ENCODE measurements around the gene TTYH2.
A peak's percentile ranks its signal among the peaks of the same experiment; 100 is the strongest.

Gene TTYH2

DNA sequence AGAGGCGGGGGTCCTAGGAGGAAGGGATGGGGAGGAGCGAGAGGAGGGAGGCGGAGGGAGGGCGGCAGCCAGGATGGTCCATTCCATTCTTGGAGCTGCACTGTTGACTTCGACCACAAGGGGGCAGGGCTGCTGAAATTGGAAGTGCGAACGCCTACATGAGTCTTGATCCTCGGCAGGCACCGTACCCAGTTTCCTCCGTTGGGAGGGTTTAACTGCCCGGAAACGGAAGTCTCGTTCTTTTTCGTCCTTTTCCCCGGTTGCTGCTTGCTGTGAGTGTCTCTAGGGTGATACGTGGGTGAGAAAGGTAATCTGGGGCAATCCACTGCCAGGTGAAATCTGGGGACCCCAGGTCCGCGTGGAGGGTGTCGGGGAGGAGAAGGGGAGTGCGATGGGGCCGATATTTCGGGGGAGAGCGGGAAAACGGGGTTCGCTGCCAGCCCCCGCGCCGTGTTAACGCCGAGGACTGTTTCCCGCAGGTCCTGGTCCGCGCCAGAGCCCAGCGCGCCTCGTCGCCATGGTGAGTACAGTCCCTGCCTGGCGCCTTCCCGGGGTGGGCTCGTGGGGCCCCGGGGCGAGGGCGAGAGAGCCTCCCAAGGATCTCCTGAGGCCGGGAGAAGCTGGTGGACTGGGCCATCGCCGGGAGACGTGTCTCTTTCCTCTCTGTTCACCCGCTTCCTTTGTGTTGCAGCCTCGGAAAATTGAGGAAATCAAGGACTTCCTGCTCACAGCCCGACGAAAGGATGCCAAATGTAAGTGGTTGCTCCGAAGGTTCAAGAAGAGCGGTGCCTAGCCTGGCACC is 9.7 kb upstream of the TTYH2 start, which contains the start of gene RPL38:
TSS of gene RPL38 (plus strand) at position 240 of the 802 bp plus-strand sequence. CDS start at position 518, 278 bp downstream.
- Mint-ChIP-seq H3K36me3 (peaks cover 29% of the 10 kb centered on the region), H3K4me3 (peak within 1 kb of the TSS; percentile 100), H3K4me1 (peaks cover 60% of the 10 kb centered on the region), H3K27me3 (peaks cover 45% of the 10 kb centered on the region), H3K9me3 (no peaks in the 10 kb centered on the region), H3K27ac (peak within 1 kb of the TSS; percentile 94)
- peak; percentile 87 for ATAC-seq

DNA sequence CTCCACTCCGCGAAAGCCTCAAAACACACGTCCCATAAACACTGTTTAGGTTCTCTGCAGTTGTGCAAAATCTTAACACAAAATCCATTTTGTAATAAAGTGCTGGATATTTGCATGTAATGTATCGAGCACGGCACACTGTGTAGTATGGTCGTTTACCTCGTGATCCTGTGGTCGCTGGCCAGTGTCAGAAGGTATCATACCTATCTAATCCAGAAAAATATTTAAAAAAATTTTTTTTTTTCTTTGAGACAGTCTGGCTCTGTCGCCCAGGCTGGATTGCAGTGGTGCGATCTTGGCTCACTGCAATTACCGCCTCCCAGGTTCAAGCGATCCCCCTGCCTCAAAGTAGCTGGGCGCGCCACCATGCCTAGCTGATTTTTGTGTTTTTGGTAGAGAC is 8.9 kb upstream of the TTYH2 start:
- Mint-ChIP-seq H3K4me3 (peak overlapping the region; percentile 100), H3K4me1 (peaks cover 59% of the 10 kb centered on the region), H3K9me3 (no peaks in the 10 kb centered on the region), H3K27me3 (peaks cover 36% of the 10 kb centered on the region), H3K36me3 (peaks cover 38% of the 10 kb centered on the region), H3K27ac (peak overlapping the region; percentile 94)
- no peak for ATAC-seq

- Mint-ChIP-seq H3K4me1 (peaks cover 53% of the 10 kb centered on the region), H3K27ac (peak overlapping the region; percentile 94), H3K36me3 (peaks cover 43% of the 10 kb centered on the region), H3K9me3 (no peaks in the 10 kb centered on the region), H3K27me3 (peaks cover 28% of the 10 kb centered on the region), H3K4me3 (peak overlapping the region; percentile 61)
- no peak for ATAC-seq
Observed at GRCh38 chr17:74205274-74205673, 8.1 kb upstream of the TTYH2 start.

DNA sequence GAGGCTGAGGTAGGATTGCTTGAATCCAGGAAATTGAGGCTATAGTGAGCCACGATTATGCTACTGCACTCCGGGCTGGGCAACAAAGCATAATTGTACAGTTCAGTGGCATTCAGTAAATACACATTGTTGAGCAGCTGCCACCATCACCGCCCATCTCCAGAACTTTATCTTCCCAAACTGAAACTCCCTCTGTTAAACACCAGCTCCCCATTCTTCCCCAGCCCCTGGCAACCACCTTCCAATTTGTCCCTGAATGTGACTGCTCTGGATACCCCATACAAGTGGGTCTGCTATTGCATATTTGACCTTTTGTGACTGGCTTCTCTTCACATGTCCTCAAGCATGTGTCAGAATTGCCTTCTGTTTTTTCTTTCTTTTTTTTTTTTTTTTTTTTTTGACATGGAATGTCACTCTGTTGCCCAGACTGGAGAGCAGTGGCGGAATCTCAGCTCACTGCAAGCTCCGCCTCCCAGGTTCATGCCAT is 7.0 kb upstream of the TTYH2 start:
- Mint-ChIP-seq H3K4me3 (peak overlapping the region; percentile 15), H3K4me1 (peaks cover 59% of the 10 kb centered on the region), H3K9me3 (no peaks in the 10 kb centered on the region), H3K27ac (peak overlapping the region; percentile 1), H3K36me3 (peaks cover 48% of the 10 kb centered on the region), H3K27me3 (peaks cover 17% of the 10 kb centered on the region)
- ATAC-seq: no peak

DNA sequence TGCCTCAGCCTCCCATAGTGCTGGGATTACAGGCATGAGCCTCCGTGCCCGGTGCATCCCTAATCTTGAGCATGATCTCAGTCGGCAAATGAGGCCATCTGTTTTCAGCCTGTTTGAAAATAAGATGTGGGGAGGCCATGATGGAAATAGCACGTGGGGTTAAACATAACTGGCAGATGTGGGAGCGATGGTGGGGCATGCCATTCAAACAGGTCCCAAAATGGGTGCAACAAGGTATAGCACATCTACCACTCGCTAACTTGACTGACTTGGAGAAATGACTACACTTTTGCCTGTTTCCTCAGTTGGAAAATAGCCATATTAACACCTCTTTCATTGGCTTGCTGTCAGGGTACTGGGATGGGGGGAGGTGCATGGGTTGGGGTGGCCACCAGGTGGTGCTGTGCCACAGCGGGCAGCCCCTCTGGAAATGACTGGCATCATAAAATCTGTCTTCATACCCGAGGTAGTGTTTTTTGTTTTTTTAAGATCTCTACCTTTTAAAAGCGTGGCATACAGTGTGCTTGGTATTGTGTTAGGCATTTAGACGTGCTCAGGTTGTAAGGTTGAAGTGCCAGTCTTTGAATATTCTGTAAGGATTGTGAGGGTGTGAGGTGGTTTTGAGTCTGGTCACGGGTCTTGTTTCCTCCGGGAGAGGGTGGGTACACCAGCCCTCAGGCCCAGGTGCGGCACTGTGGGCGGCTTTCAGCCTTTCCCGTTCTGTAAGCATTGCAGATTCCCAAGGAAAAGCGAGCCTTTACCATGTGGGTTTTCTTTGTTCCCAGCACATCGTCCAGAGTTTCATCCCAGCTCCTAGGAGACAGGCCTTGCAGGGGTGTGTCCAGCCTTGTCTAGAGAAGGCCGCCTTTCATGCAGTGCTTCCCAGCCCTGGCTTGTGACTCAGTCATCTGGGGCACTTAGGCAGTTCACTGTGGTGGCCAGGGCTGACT is 2.9 kb upstream of the TTYH2 start:
- H3K27ac Mint-ChIP-seq: peak overlapping the region; percentile 34
- peaks cover 34% of the 10 kb centered on the region for H3K36me3 Mint-ChIP-seq
- H3K9me3 Mint-ChIP-seq: no peaks in the 10 kb centered on the region
- H3K4me1 Mint-ChIP-seq: peaks cover 75% of the 10 kb centered on the region
- peak overlapping the region; percentile 52 for H3K4me3 Mint-ChIP-seq
- ATAC-seq: peak; percentile 67
- no peaks in the 10 kb centered on the region for H3K27me3 Mint-ChIP-seq

- ATAC-seq: no peak
- H3K27ac Mint-ChIP-seq: peak overlapping the region; percentile 69
- H3K27me3 Mint-ChIP-seq: no peaks in the 10 kb centered on the region
- H3K4me1 Mint-ChIP-seq: peaks cover 76% of the 10 kb centered on the region
- H3K36me3 Mint-ChIP-seq: peaks cover 30% of the 10 kb centered on the region
- H3K4me3 Mint-ChIP-seq: peak overlapping the region; percentile 78
- no peaks in the 10 kb centered on the region for H3K9me3 Mint-ChIP-seq
Observed at GRCh38 chr17:74211141-74211911, 2.0 kb upstream of the TTYH2 start.

GRCh38 chr17:74211912-74212208 is 1.5 kb upstream of the TTYH2 start:
- H3K27me3 Mint-ChIP-seq: no peaks in the 10 kb centered on the region
- ATAC-seq: no peak
- peaks cover 30% of the 10 kb centered on the region for H3K36me3 Mint-ChIP-seq
- peak overlapping the region; percentile 78 for H3K4me3 Mint-ChIP-seq
- no peaks in the 10 kb centered on the region for H3K9me3 Mint-ChIP-seq
- peaks cover 77% of the 10 kb centered on the region for H3K4me1 Mint-ChIP-seq
- H3K27ac Mint-ChIP-seq: peak overlapping the region; percentile 69

- H3K27me3 Mint-ChIP-seq: no peaks in the 10 kb centered on the region
- no peak for ATAC-seq
- H3K36me3 Mint-ChIP-seq: peaks cover 33% of the 10 kb centered on the region
Observed at GRCh38 chr17:74212209-74212912, 1.0 kb upstream of the TTYH2 start.

DNA sequence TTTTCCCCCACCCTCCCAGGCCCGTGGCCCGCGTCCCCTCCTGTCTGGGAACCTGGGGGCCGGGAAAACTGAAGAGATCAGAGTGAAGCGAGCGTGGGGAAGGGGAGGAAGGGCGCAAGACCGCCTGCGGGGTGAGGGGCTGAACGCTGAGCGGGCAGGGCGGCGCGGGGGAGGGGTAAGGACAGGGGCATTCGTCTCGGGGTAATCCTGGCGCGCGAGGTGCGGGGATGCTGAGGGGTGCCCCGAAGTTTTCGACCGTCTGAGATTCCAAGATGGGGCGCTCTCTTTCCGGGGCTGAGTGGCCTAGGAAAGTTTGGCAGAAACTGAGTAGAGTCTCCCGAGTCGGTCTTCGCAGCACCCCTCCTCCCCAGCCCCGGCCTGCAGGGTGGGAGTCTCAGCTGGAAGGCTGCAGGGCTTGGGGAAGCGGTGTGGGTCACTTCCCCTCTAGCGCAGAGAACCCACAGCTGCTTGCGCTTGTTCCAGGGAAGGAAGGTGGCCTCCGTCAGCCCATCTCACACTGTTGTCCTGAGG is 555 bp downstream of the TTYH2 start:
- no peak for ATAC-seq
- no peaks in the 10 kb centered on the region for H3K27me3 Mint-ChIP-seq
- H3K4me3 Mint-ChIP-seq: peak overlapping the region; percentile 78
- no peaks in the 10 kb centered on the region for H3K9me3 Mint-ChIP-seq
- H3K4me1 Mint-ChIP-seq: peaks cover 69% of the 10 kb centered on the region
- peak overlapping the region; percentile 69 for H3K27ac Mint-ChIP-seq
- peaks cover 23% of the 10 kb centered on the region for H3K36me3 Mint-ChIP-seq

More at GRCh38 chr17:74212209-74212912, 1.0 kb upstream of the TTYH2 start:
- no peaks in the 10 kb centered on the region for H3K9me3 Mint-ChIP-seq
- peak overlapping the region; percentile 78 for H3K4me3 Mint-ChIP-seq
- H3K27ac Mint-ChIP-seq: peak overlapping the region; percentile 69
- peaks cover 81% of the 10 kb centered on the region for H3K4me1 Mint-ChIP-seq

DNA sequence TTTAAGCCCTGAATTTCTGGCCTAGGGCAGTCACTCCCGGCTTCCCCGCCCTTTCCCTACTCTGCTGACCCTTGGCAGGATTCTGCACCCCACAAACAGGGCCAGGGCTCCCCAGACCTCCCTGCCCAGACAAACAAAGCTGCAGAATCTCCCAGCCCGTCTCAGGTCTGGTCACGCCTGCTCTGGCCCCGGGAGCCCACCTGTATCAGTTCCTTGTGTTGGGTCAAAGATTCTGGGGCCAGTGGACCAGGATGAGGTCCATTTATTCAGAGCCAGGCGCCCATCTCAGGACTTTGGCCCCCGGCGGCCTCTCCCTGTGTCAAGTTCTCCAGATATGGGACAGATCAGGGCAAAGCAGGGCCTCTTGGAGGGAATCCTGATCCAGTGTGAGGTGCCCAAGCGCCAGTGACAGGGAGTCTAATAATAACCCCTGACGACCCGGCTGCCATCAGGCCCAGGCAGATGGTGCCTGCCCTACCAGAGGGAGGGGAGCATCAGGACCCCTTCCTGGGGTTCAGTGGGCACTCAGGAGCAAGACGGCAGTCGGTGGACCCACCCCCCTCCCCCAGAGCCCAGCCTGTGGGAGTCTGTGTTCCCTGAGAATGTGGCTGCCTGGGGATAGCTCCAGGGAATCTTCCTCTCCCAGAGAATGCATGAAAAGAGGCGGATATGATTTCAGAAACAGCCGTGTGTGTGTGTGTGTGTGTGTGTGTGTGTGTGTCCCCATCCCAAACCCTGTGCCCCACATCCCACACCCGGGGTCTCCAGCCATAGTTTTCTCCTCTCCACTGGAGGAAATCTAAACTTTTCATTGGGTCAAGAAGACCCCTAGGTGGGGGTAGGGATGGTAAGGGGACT is 1.3 kb downstream of the TTYH2 start:
- peaks cover 65% of the 10 kb centered on the region for H3K4me1 Mint-ChIP-seq
- H3K36me3 Mint-ChIP-seq: peaks cover 20% of the 10 kb centered on the region
- H3K9me3 Mint-ChIP-seq: peaks cover 2% of the 10 kb centered on the region

DNA sequence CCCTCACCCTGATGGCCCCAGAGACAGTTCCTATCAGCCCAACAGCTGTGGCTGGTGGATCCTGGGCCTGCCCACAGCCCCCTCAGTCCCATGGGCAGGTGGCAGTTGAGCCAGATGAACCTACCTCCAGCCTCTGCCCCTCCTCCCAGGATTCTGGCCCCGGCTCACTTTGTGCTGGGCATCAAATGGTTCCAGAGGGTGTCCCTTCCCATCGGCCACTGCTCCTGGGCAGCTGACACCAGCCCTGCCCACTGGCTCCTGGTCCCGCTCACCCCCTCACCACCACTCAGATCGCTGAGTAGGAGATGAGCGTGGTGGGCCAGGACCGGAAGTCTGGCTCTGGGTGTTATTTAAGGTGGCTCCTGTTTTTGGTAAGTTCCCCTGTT is 2.0 kb downstream of the TTYH2 start:
- ATAC-seq: no peak
- Mint-ChIP-seq H3K9me3 (peaks cover 3% of the 10 kb centered on the region), H3K36me3 (peaks cover 19% of the 10 kb centered on the region), H3K4me3 (no peak overlapping the region), H3K27ac (no peak overlapping the region), H3K27me3 (no peaks in the 10 kb centered on the region), H3K4me1 (peaks cover 62% of the 10 kb centered on the region)

More for the DNA sequence above, 1.3 kb downstream of the TTYH2 start:
- H3K4me3 Mint-ChIP-seq: peak overlapping the region; percentile 78
- ATAC-seq: no peak
- peak overlapping the region; percentile 69 for H3K27ac Mint-ChIP-seq
- H3K27me3 Mint-ChIP-seq: no peaks in the 10 kb centered on the region

- no peak for ATAC-seq
- Mint-ChIP-seq H3K9me3 (peaks cover 3% of the 10 kb centered on the region), H3K27ac (no peak overlapping the region), H3K27me3 (no peaks in the 10 kb centered on the region), H3K4me3 (no peak overlapping the region), H3K4me1 (peaks cover 54% of the 10 kb centered on the region), H3K36me3 (peaks cover 14% of the 10 kb centered on the region)
Observed at GRCh38 chr17:74216505-74216904, 3.1 kb downstream of the TTYH2 start.

DNA sequence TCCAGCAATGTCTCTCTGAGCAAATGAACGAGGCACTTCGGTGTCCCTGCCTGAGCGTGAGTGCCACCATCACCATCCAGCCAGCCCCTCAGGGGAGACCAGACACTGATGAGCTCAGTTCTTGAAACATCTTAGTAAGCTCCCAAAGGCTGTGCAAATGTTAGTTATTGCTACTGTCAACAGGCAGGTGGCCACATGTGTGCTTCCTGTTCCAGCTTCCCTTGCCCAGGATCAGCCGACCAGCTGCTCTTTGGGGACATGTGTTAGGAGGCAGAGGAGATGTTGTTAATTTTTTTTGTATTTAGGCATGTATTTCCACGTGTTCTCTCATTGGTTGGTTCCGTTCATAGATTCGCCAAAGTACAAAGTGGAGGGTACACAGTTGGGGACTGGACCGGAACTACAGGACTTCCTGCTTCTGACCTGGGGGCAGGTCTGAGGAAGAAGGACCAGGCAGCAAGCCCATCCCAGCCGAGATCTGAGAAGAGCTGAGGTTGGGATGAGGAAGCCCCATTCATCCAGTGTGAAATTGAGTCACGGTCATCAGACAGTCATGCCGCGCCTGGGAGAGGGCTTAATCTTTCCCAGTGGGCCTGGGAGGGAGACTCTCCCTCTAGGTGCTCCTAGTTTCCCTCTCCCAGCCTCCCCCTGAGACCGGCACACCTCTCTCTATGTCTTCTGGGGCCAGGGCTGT is 3.8 kb downstream of the TTYH2 start:
- no peak overlapping the region for H3K27ac Mint-ChIP-seq
- no peaks in the 10 kb centered on the region for H3K27me3 Mint-ChIP-seq
- peaks cover 14% of the 10 kb centered on the region for H3K36me3 Mint-ChIP-seq
- H3K9me3 Mint-ChIP-seq: peaks cover 3% of the 10 kb centered on the region
- no peak for ATAC-seq
- H3K4me3 Mint-ChIP-seq: no peak overlapping the region
- H3K4me1 Mint-ChIP-seq: peaks cover 47% of the 10 kb centered on the region

Measured in stimulated activated memory B cell treated with anti-CD40 and anti-IgM and Interleukin-4, amounts not matched to agents 10 μg/mL and 1 μg/mL and 100 μg/mL, for 72 hours (primary cell).